Stimulated activated CD4-positive, alpha-beta T cell treated with anti-CD3 and anti-CD28 coated beads, Interleukin-2, amount 100 ng/mL, for 4 hours (primary cell): ENCODE results near the gene KCNV2.

ENCODE experiments used
- DNase-seq: peaks from one replicate; pipeline ENCODE4 v3.0.0-alpha.2; 2020; ENCODE audit warnings: low read depth

Gene KCNV2

GRCh38 chr9:2720179-2720654 is 2.9 kb downstream of the KCNV2 start:
- DNase-seq, result no peak

GRCh38 chr9:2722715-2723114 is 5.4 kb downstream of the KCNV2 start:
- DNase-seq, result no peak

- DNase-seq, result no peak
Measured at GRCh38 chr9:2723376-2724065, 6.2 kb downstream of the KCNV2 start.

- DNase-seq, result no peak
Measured at GRCh38 chr9:2725126-2725525, 7.8 kb downstream of the KCNV2 start.

- no peak for DNase-seq
Measured at GRCh38 chr9:2725898-2726649, 8.8 kb downstream of the KCNV2 start.

GRCh38 chr9:2726650-2727340 is 9.5 kb downstream of the KCNV2 start:
- DNase-seq, result no peak

GRCh38 chr9:2727374-2727773 is 10.1 kb downstream of the KCNV2 start:
- DNase-seq, result no peak

- no peak for DNase-seq
Measured at GRCh38 chr9:2727966-2728613, 10.8 kb downstream of the KCNV2 start.

GRCh38 chr9:2729003-2729402 is 11.7 kb downstream of the KCNV2 start:
- DNase-seq, result no peak

- no peak for DNase-seq
Measured at GRCh38 chr9:2729721-2730120, 12.4 kb downstream of the KCNV2 start.

- no peak for DNase-seq
Measured at GRCh38 chr9:2730971-2731370, 13.7 kb downstream of the KCNV2 start.

GRCh38 chr9:2732492-2732891 is 15.2 kb downstream of the KCNV2 start:
- DNase-seq, result no peak

- no peak for DNase-seq
Measured at GRCh38 chr9:2740616-2741015, 23.3 kb downstream of the KCNV2 start.

- DNase-seq, result no peak
Measured at GRCh38 chr9:2741441-2742158, 24.3 kb downstream of the KCNV2 start.

- DNase-seq, result no peak
Measured at GRCh38 chr9:2742214-2742613, 24.9 kb downstream of the KCNV2 start.

GRCh38 chr9:2743937-2744529 is 26.7 kb downstream of the KCNV2 start:
- no peak for DNase-seq

- no peak for DNase-seq
Measured at GRCh38 chr9:2745560-2746380, 28.5 kb downstream of the KCNV2 start.

GRCh38 chr9:2749485-2749884 is 32.2 kb downstream of the KCNV2 start:
- no peak for DNase-seq

GRCh38 chr9:2755285-2755684 is 38.0 kb downstream of the KCNV2 start:
- no peak for DNase-seq

- DNase-seq, result no peak
Measured at GRCh38 chr9:2758162-2758897, 41.0 kb downstream of the KCNV2 start.
